Neutrophil (primary cell): ENCODE measurements around the gene RGS17.
"Not testable (repeated sequence)": the region's sequence is repeated elsewhere in the genome, so short reads cannot be mapped to it uniquely, and the experiment has no call there.

Experiments
- H3K27ac ChIP-seq: fragments of 200-600 bp; sonication (generic); 2 replicates; pipeline ENCODE4 v1.5.1; 2016; ENCODE audit warnings: mild to moderate bottlenecking, moderate library complexity
- H3K27me3 ChIP-seq: fragments of 200-600 bp; sonication (generic); 2 replicates; pipeline ENCODE4 v1.6.0; 2016; ENCODE audit warnings: mild to moderate bottlenecking
- H3K36me3 ChIP-seq: fragments of 200-600 bp; sonication (generic); 2 replicates; pipeline ENCODE4 v1.5.1; 2017
- H3K4me1 ChIP-seq, 2 experiments: fragments of 200-600 bp in 1 of 2; sonication (generic) in 1 of 2; 1 replicate in 1 of 2; 2 replicates in 1 of 2; pipeline versions ENCODE4 v1.5.1 to v1.6.1; 2013 to 2016; ENCODE audit warnings: low read depth in 1 of 2, low read length in 1 of 2, mild to moderate bottlenecking in 1 of 2, moderate library complexity in 1 of 2; ENCODE audit not compliant: control insufficient read depth in 1 of 2, insufficient read depth in 1 of 2
- H3K4me3 ChIP-seq, 2 experiments: fragments of 200-600 bp in 1 of 2; sonication (generic) in 1 of 2; 1 replicate in 1 of 2; 2 replicates in 1 of 2; pipeline ENCODE4 v1.5.1; 2013 to 2016; ENCODE audit warnings: low read depth in 1 of 2, low read length in 1 of 2, mild to moderate bottlenecking in 1 of 2, moderate library complexity in 1 of 2
- H3K9me3 ChIP-seq: fragments of 200-600 bp; sonication (generic); 2 replicates; pipeline ENCODE4 v1.5.1; 2016
- TF ChIP-seq, protein P1 (sequence below): fragments of 200-600 bp; sonication (generic); IDR thresholded peaks from 2 replicates; pipeline ENCODE4 v1.5.1; 2016; ENCODE audit warnings: antibody characterized with exemption

RGS17 gene

GRCh38 chr6:152969688-152970418 is 161.2 kb downstream of the RGS17 start:
- no peaks in the 10 kb centered on the region for H3K27me3 ChIP-seq
- TF ChIP-seq, protein P1, sequence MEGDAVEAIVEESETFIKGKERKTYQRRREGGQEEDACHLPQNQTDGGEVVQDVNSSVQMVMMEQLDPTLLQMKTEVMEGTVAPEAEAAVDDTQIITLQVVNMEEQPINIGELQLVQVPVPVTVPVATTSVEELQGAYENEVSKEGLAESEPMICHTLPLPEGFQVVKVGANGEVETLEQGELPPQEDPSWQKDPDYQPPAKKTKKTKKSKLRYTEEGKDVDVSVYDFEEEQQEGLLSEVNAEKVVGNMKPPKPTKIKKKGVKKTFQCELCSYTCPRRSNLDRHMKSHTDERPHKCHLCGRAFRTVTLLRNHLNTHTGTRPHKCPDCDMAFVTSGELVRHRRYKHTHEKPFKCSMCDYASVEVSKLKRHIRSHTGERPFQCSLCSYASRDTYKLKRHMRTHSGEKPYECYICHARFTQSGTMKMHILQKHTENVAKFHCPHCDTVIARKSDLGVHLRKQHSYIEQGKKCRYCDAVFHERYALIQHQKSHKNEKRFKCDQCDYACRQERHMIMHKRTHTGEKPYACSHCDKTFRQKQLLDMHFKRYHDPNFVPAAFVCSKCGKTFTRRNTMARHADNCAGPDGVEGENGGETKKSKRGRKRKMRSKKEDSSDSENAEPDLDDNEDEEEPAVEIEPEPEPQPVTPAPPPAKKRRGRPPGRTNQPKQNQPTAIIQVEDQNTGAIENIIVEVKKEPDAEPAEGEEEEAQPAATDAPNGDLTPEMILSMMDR, result no peak
- H3K4me1 ChIP-seq, result peaks cover 11 to 16% of the 10 kb centered on the region in 2 experiments
- H3K27ac ChIP-seq, result no peak overlapping the region
- peaks cover 13% of the 10 kb centered on the region for H3K36me3 ChIP-seq
- no peak overlapping the region for H3K4me3 ChIP-seq
- H3K9me3 ChIP-seq, result no peaks in the 10 kb centered on the region

GRCh38 chr6:152966168-152966894 is 164.8 kb downstream of the RGS17 start:
- not testable (repeated sequence) for H3K9me3 ChIP-seq, H3K4me3 ChIP-seq, H3K27me3 ChIP-seq, H3K27ac ChIP-seq, H3K4me1 ChIP-seq
- peaks cover 13% of the 10 kb centered on the region for H3K36me3 ChIP-seq

GRCh38 chr6:152959333-152959732 is 171.7 kb downstream of the RGS17 start:
- TF ChIP-seq, protein P1, result no peak
- no peaks in the 10 kb centered on the region for H3K4me1 ChIP-seq
- no peaks in the 10 kb centered on the region for H3K9me3 ChIP-seq
- no peak overlapping the region for H3K27ac ChIP-seq
- H3K27me3 ChIP-seq, result no peaks in the 10 kb centered on the region
- H3K36me3 ChIP-seq, result no peaks in the 10 kb centered on the region
- no peak overlapping the region for H3K4me3 ChIP-seq

GRCh38 chr6:152957796-152958195 is 173.3 kb downstream of the RGS17 start:
- Histone ChIP-seq H3K4me3 (no peak overlapping the region), H3K4me1 (no peaks in the 10 kb centered on the region), H3K27me3 (no peaks in the 10 kb centered on the region), H3K36me3 (no peaks in the 10 kb centered on the region), H3K9me3 (no peaks in the 10 kb centered on the region), H3K27ac (no peak overlapping the region)
- TF ChIP-seq, protein P1, result no peak
